Stimulated activated naive CD8-positive, alpha-beta T cell treated with anti-CD3 and anti-CD28 coated beads, Interleukin-15, Interleukin-2, amounts not matched to agents 100 ng/mL and 50 ng/mL, for 24 hours (primary cell): ENCODE results near the gene AGAP1.

Experiments used
- H3K27ac Mint-ChIP-seq: one replicate; pipeline ENCODE4 v1.8.0; 2021; ENCODE audit warnings: mild to moderate bottlenecking, mixed read lengths
- H3K27me3 Mint-ChIP-seq: one replicate; pipeline ENCODE4 v1.8.0; 2021; ENCODE audit warnings: mixed read lengths
- H3K36me3 Mint-ChIP-seq: one replicate; pipeline ENCODE4 v1.8.0; 2021; ENCODE audit warnings: low read depth, mixed read lengths
- H3K4me1 Mint-ChIP-seq: one replicate; pipeline ENCODE4 v1.8.0; 2021; ENCODE audit warnings: low read depth, mixed read lengths
- H3K4me3 Mint-ChIP-seq: one replicate; pipeline ENCODE4 v1.8.0; 2021; ENCODE audit warnings: mild to moderate bottlenecking, mixed read lengths
- H3K9me3 Mint-ChIP-seq: one replicate; pipeline ENCODE4 v1.8.0; 2021; ENCODE audit warnings: mixed read lengths

The AGAP1 gene

DNA sequence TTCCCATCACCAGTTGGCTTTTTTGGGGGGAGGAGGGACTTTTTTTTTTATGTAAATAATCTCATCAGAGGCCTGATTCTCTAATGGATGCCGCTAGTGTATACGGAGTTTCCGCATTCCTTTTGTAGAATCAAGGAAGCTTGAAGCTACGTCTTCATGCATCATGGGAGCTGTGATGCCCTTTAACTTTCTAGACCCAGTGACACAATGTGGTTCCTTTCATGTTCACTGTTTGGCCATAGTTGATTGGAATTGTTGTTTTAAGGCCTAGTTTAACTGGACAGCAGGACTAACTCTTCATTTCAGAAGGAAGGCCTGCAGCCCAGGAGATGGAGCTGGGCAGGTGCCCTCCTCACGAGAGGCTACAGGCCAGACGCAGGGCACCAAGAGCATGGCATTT is 287.9 kb downstream of the AGAP1 start:
- Mint-ChIP-seq H3K4me3 (no peak overlapping the region), H3K27me3 (peaks cover 31% of the 10 kb centered on the region), H3K36me3 (no peaks in the 10 kb centered on the region), H3K27ac (no peak overlapping the region), H3K9me3 (no peaks in the 10 kb centered on the region), H3K4me1 (no peaks in the 10 kb centered on the region)

DNA sequence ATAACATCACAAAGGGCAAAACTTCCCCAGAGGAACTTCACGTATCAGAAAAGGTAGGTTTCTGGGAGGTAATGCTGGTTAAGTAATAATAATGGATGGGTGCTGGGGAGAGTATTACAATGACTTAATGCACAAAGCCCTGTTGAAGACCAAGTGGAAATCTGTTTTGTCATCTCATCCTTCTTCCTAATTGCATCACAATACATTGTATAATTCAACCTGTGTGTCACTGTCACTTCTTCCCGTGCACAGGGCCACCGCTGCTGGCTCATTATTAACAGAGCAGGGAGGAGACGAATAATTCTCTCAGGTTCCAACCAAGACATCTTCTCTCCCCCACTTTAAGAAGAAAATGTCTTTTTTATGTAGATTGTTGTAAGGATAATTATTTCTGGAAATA is 290.9 kb downstream of the AGAP1 start:
- Mint-ChIP-seq H3K27me3 (peaks cover 21% of the 10 kb centered on the region), H3K36me3 (no peaks in the 10 kb centered on the region), H3K9me3 (no peaks in the 10 kb centered on the region), H3K4me3 (no peak overlapping the region), H3K4me1 (no peaks in the 10 kb centered on the region), H3K27ac (no peak overlapping the region)

DNA sequence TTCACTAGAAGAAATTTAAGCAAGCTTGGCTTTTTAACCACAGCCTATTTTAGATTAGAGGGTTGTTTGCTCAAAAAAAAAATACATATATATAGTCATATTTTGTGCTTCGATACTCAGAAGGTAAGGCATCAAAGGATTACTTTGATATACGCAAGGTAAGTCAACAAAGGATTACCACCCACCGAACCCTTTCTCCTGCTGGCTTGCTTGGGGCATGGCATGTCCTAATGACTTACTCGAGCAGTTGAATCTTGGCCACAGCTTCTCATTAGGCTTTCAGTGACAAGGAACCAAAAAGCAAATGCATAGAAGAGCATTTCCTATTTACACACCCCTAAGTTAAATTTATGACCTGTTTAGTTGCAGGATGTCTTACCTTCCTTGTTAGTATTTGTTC is 295.7 kb downstream of the AGAP1 start:
- peaks cover 23% of the 10 kb centered on the region for H3K27me3 Mint-ChIP-seq
- H3K36me3 Mint-ChIP-seq: no peaks in the 10 kb centered on the region
- no peak overlapping the region for H3K27ac Mint-ChIP-seq
- H3K4me3 Mint-ChIP-seq: no peak overlapping the region
- H3K9me3 Mint-ChIP-seq: no peaks in the 10 kb centered on the region
- H3K4me1 Mint-ChIP-seq: no peaks in the 10 kb centered on the region

DNA sequence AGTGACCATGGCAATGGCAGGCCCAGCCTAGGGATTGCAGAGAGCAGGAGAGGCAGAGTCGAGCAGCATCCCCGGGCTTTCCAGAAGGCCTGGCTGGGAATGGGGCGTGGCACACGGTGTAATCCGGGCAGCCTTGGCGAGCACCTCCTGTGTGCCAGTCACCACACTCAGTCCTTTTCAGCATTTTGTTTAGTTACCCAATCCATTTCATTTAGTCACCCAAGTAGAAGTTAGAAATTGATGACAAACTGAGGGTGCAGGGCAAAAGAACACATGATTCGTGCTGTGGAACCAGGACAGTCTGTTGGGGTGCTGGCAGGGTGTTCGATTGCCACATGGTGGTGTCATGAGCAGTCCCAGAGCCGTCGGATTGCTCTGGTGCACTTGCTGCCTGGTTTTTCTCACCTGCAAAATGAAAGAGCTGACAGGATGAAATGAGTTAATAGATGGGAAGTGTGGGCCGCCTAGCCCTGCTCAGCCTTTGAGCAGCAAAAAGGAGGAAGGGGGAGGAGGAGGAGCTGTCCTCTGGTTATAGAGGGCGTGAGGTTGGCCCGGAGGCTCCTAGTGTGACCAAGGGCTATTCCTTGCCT is 299.4 kb downstream of the AGAP1 start:
- Mint-ChIP-seq H3K36me3 (no peaks in the 10 kb centered on the region), H3K27ac (no peak overlapping the region), H3K4me3 (no peak overlapping the region), H3K9me3 (no peaks in the 10 kb centered on the region), H3K4me1 (no peaks in the 10 kb centered on the region), H3K27me3 (peaks cover 33% of the 10 kb centered on the region)

DNA sequence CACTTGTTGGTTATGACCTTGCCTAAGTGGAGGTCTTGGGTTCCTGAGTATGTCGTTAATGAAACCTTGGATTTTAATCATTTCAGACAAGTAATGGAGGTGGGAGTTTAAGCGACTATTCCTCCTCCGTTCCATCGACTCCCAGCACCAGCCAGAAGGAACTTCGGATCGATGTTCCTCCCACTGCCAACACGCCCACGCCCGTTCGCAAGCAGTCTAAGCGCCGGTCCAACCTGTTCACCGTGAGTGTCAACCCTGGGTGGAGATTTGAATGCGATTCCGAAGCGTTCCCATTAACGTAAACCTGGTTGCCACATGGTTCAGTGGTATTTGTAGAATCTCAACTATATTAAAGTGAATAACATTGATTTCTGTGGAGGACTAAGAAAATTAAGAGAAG is 305.4 kb downstream of the AGAP1 start:
- Mint-ChIP-seq H3K4me3 (no peak overlapping the region), H3K36me3 (no peaks in the 10 kb centered on the region), H3K27ac (no peak overlapping the region), H3K27me3 (peaks cover 19% of the 10 kb centered on the region), H3K4me1 (no peaks in the 10 kb centered on the region), H3K9me3 (no peaks in the 10 kb centered on the region)

DNA sequence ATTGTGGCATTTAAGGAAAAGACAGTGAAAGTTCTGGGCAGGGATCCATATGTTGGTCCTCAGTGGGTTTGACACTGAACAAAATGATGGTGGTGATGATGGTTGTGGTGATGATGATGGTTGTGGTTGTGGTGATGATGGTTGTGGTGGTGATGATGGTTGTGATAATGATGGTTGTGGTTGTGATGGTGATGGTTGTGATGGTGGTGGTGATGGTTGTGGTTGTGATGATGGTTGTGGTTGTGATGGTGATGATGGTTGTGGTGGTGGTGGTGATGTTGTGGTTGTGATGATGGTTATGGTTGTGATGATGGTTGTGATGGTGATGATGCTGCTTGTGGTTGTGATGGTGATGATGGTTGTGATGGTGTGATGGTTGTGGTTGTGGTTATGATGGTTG is 308.7 kb downstream of the AGAP1 start:
- Mint-ChIP-seq H3K27ac (no peak overlapping the region), H3K36me3 (no peaks in the 10 kb centered on the region), H3K27me3 (peaks cover 9% of the 10 kb centered on the region), H3K9me3 (no peaks in the 10 kb centered on the region), H3K4me3 (no peak overlapping the region), H3K4me1 (no peaks in the 10 kb centered on the region)

DNA sequence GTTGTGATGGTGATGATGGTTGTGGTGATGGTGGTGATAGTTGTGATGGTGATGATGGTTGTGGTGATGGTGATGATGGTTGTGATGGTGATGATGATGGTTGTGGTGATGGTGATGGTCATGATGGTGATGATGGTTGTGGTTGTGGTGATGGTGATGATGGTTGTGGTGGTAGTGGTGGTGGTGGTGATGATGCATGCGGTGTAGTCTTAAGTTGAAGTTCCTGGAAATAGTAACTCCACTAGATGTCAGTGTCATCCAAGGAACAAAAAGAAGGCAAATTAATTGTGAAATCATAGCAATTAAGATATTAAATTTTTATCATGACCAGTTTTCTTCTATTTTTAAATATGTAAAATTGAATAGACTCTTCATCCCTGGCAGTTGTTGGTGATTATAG is 309.2 kb downstream of the AGAP1 start:
- H3K36me3 Mint-ChIP-seq: no peaks in the 10 kb centered on the region
- H3K27ac Mint-ChIP-seq: no peak overlapping the region
- no peaks in the 10 kb centered on the region for H3K4me1 Mint-ChIP-seq
- H3K9me3 Mint-ChIP-seq: no peaks in the 10 kb centered on the region
- H3K27me3 Mint-ChIP-seq: peaks cover 4% of the 10 kb centered on the region
- H3K4me3 Mint-ChIP-seq: no peak overlapping the region

DNA sequence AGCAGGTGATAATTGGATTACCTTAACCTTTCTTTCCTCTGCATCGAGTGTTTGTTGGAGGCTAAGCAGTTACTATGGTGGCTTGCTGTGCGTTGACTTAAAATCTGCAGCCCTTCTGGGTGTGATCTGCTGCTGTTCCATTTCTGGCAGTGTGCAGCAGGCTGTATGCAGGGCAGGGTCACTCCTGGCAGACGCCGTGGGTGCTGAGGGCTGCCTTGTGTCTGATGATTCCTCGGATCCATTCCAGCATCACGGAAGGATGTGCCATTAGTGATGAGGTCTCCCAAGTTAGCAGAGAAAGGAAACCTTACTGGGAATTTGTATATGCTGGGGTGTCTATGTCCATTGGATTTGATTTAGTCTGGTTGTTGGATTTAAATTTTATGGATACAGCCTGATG is 310.8 kb downstream of the AGAP1 start:
- Mint-ChIP-seq H3K4me3 (no peak overlapping the region), H3K27me3 (peaks cover 4% of the 10 kb centered on the region), H3K4me1 (no peaks in the 10 kb centered on the region), H3K36me3 (no peaks in the 10 kb centered on the region), H3K27ac (no peak overlapping the region), H3K9me3 (no peaks in the 10 kb centered on the region)

DNA sequence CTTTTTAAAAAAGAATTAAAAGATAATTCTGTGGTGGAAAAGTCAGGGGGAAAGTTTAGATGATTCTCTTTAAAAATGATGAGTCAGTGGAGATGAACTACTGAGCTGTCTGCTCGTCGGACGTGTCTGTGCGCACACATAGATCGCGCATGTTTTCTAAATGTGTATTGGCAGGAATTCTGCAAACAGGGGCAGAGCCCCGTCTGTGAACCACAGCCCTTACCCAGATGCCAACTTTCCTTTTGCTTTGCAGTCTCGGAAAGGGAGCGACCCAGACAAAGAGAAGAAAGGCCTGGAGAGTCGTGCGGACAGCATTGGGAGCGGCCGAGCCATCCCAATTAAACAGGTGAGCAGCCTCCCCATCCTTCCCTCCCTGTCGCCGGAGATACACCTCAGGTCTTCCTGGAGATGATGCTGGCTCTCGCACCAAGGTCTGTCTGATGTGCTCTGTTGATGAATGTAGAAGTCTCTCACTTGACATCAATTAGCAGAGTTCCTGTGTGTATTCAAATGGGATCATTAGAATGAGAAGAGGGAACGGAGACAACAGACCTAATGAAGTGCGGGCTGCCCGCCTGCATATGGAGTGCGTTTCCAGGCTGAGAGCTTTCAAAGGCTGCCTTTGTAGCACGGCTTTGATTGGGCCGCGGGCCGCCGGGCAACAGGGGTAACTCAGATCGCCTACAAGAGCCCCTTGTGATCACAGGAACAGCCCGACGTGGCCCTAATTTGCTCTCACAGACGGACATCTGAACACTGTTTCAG is 313.3 kb downstream of the AGAP1 start:
- H3K36me3 Mint-ChIP-seq: no peaks in the 10 kb centered on the region

DNA sequence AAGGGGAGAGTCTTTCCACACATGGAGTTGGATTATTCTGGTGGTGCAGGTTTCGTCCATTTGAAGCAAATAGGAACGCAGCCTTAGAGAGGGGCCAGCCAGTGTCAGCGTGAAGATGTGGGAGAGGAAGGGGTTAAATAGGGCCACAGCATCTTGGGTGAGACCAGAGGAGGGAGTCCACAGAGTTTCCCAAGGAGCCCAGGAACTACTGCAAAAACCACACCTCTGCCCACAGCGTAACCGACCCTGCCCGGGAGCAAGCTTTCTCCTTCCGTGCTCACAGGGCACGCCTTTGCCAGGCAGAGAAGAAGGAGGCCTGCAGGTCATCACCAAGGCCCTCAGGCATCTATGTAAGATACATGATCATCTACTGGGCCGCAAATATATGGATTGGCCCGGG is 314.5 kb downstream of the AGAP1 start:
- no peak overlapping the region for H3K4me3 Mint-ChIP-seq
- peaks cover 4% of the 10 kb centered on the region for H3K27me3 Mint-ChIP-seq
- H3K36me3 Mint-ChIP-seq: no peaks in the 10 kb centered on the region
- no peaks in the 10 kb centered on the region for H3K4me1 Mint-ChIP-seq
- H3K9me3 Mint-ChIP-seq: no peaks in the 10 kb centered on the region
- H3K27ac Mint-ChIP-seq: no peak overlapping the region

More for the DNA sequence above, 313.3 kb downstream of the AGAP1 start:
- Mint-ChIP-seq H3K4me1 (no peaks in the 10 kb centered on the region), H3K27me3 (peaks cover 4% of the 10 kb centered on the region), H3K9me3 (no peaks in the 10 kb centered on the region), H3K4me3 (no peak overlapping the region), H3K27ac (no peak overlapping the region)

DNA sequence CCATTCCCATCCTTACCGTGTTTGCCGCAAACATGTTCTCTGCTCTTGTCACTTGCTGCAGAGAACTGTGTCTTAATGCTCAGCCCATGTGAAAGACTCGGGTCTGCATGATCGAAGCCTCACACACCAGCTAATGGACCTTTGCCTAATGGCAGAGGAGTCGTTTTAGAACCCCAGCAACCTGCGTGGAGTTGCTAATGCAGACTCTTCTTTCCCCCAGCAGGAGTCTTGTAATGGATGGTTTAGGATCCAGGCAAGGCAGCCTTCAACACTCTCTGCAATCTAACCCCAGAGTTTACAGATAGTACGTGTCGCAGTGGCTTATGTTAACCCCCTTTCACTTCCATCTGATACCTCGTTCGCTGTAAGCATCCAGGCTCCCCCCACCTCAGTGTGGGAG is 316.4 kb downstream of the AGAP1 start:
- Mint-ChIP-seq H3K4me3 (no peak overlapping the region), H3K36me3 (no peaks in the 10 kb centered on the region), H3K27me3 (peaks cover 4% of the 10 kb centered on the region), H3K27ac (no peak overlapping the region), H3K4me1 (no peaks in the 10 kb centered on the region), H3K9me3 (no peaks in the 10 kb centered on the region)

DNA sequence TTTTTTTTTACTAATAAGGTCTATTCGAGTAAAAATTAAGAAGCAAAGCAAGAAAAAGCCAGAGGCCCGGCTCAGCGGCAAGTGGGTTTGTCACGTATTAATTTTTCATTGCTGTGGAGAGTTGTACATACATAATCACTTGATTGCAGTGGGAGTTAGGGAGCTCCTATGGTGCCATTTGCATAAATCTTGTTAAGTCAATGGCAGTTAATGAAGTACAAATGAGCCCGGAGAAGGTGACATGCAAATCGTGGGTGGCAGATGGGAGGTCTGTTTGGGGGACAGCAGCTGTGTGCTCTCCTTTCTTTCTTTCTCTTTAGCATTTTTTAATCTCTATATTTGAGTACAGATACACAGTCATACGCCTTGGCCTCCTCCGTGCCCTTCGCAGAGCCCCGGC is 317.0 kb downstream of the AGAP1 start:
- peaks cover 3% of the 10 kb centered on the region for H3K27me3 Mint-ChIP-seq
- H3K27ac Mint-ChIP-seq: no peak overlapping the region
- no peak overlapping the region for H3K4me3 Mint-ChIP-seq
- H3K9me3 Mint-ChIP-seq: no peaks in the 10 kb centered on the region
- no peaks in the 10 kb centered on the region for H3K36me3 Mint-ChIP-seq
- no peaks in the 10 kb centered on the region for H3K4me1 Mint-ChIP-seq

DNA sequence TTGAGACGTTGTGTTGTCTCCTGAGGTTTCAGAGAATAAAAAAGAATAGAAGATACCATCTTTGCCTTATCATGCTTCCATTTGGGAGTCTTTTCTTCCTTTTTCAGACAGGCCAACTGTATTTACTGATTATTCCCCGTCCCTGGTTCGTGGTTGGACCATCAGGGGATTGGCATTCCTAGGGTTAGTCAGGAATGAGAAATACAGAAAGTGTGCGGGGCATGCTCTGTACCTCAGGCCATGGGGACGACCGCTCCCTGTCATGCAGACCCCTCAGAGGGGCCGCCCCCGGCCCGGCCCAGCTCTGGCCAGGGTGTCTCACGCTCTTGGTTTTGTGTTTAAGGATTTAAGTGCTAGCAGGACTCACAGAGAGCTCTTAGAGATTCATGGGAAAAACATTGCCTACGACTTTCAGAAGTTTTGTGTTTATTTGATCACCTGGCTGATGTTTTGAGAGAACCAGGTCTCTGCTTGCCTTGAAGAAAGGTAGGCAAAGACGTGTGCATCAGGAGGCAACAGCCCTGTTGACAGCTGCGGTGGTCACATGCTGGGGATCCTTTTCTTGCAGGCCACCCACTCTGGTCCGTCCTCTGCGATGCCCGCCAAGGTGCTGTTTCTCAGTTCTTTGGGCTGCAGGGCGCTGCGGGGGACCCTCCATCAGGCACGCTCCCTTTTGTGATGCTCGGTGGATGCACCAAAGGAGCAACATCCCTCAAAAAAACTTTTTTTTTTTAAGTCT is 317.8 kb downstream of the AGAP1 start:
- Mint-ChIP-seq H3K4me3 (no peak overlapping the region), H3K9me3 (no peaks in the 10 kb centered on the region), H3K27me3 (no peaks in the 10 kb centered on the region), H3K27ac (no peak overlapping the region), H3K4me1 (no peaks in the 10 kb centered on the region), H3K36me3 (no peaks in the 10 kb centered on the region)

DNA sequence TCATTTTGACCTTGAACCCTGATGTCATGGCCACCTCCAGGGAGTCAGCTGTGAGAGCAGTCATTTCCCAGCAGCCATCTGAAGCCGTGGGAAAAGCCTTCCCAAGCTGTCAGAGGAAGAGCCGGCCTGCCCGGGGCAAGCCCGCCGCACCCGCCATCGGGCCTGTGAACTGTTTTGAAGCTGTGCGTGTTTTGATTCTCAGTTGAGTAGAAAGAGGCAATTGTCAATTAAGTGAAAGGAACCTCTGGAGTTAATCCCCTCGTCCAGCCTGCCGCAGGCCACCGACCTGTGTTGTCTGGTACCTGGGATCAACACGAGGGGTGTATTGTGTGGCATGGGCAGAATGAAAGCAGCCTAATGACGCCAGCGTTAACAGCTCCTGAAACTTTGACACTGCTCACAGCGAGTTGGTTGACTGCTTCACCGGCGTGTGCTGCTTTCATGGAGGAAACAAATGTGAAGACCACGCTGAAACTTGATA is 318.4 kb downstream of the AGAP1 start:
- no peaks in the 10 kb centered on the region for H3K4me1 Mint-ChIP-seq
- H3K36me3 Mint-ChIP-seq: no peaks in the 10 kb centered on the region
- no peaks in the 10 kb centered on the region for H3K27me3 Mint-ChIP-seq
- no peak overlapping the region for H3K27ac Mint-ChIP-seq
- no peak overlapping the region for H3K4me3 Mint-ChIP-seq
- H3K9me3 Mint-ChIP-seq: no peaks in the 10 kb centered on the region

DNA sequence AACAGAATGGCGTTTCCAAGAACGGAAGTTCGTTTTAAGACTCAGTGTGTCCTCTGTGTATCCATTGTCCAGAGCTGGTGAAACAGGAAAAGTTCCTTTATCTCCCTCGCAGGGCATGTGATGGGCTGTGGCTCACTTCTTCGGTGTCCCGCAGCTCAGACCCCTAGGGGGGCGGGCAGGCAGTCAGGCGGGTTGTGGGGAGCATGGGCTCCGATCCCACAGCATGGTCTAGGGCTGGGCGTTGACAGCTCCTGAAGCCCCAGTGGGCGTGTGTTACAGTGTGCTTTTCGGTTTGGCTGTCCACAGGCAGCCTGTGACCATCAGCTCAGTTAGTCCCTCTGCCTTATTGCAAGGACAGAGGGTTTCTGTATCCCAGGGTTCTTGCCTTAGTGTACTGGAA is 319.6 kb downstream of the AGAP1 start:
- no peaks in the 10 kb centered on the region for H3K27me3 Mint-ChIP-seq
- H3K36me3 Mint-ChIP-seq: no peaks in the 10 kb centered on the region
- H3K27ac Mint-ChIP-seq: no peak overlapping the region
- no peak overlapping the region for H3K4me3 Mint-ChIP-seq
- no peaks in the 10 kb centered on the region for H3K9me3 Mint-ChIP-seq
- no peaks in the 10 kb centered on the region for H3K4me1 Mint-ChIP-seq
